A673 (cell line): ENCODE data around the gene FBXO34. TPM values are rescaled to one million over a fixed set of nuclear protein-coding genes. Genes with fewer than 3 reads are reported as not detected.
A peak's percentile ranks its signal among the peaks of the same experiment; 100 is the strongest.

ENCODE experiments used
- BruUV-seq: library from RNA; stranded (reverse); fragments of 400-500 nt; replicated peaks from 2 replicates; lab custom pipeline; 2021; lab: Mats Ljungman, UMichigan
- CTCF ChIA-PET: fragments of 300-600 bp; sonication (Branson Sonifier 250); formaldehyde crosslinking; loops from one replicate; lab custom pipeline; 2022; ENCODE audit warnings: antibody characterized with exemption; lab: Charles Lee
- POLR2A ChIA-PET: fragments of 300-600 bp; sonication (Branson Sonifier 250); formaldehyde crosslinking; loops from one replicate; lab custom pipeline; 2022; ENCODE audit warnings: antibody characterized with exemption; ENCODE audit not compliant: low non-redundant PET; lab: Charles Lee
- DNase-seq: peaks from one replicate; pipeline ENCODE4 v3.0.0-alpha.2; 2015; ENCODE audit warnings: low spot score
- H3K27ac ChIP-seq: fragments of 200-600 bp; sonication (generic); 2 replicates; pipeline ENCODE4 v1.5.1; 2016; ENCODE audit warnings: mixed run types, low read depth, mild to moderate bottlenecking, mixed read lengths, antibody characterized with exemption, low read length; ENCODE audit not compliant: poor library complexity, severe bottlenecking
- H3K27me3 ChIP-seq: fragments of 200-600 bp; sonication (generic); replicated peaks from 2 replicates; pipeline ENCODE4 v1.6.1; 2017; ENCODE audit warnings: mixed run types, low read depth, mild to moderate bottlenecking, mixed read lengths, antibody characterized with exemption, low read length; ENCODE audit not compliant: insufficient read depth, poor library complexity
- H3K36me3 ChIP-seq: fragments of 200-600 bp; sonication (generic); 2 replicates; pipeline ENCODE4 v1.6.1; 2016; ENCODE audit warnings: mixed run types, mild to moderate bottlenecking, mixed read lengths, antibody characterized with exemption, low read length; ENCODE audit not compliant: insufficient read depth, poor library complexity, severe bottlenecking
- H3K4me1 ChIP-seq: fragments of 200-600 bp; sonication (generic); 2 replicates; pipeline ENCODE4 v1.6.1; 2017; ENCODE audit warnings: mixed run types, mild to moderate bottlenecking, mixed read lengths, antibody characterized with exemption, low read length; ENCODE audit not compliant: insufficient read depth, poor library complexity, severe bottlenecking
- H3K4me3 ChIP-seq: fragments of 200-600 bp; sonication (generic); 2 replicates; pipeline ENCODE4 v1.5.1; 2016; ENCODE audit warnings: low read depth, mixed run types, mild to moderate bottlenecking, mixed read lengths, low read length; ENCODE audit not compliant: poor library complexity, severe bottlenecking
- H3K9me3 ChIP-seq: fragments of 200-600 bp; sonication (generic); 2 replicates; pipeline ENCODE4 v1.6.1; 2016; ENCODE audit warnings: mixed run types, low read depth, mild to moderate bottlenecking, mixed read lengths, antibody characterized with exemption, low read length; ENCODE audit not compliant: poor library complexity, severe bottlenecking
- CTCF ChIP-seq: fragments of 300-800, 200-600 bp; sonication (generic); conservative IDR thresholded peaks from 2 replicates; pipeline ENCODE4 v1.5.1; 2017; ENCODE audit warnings: low read depth, mild to moderate bottlenecking, antibody characterized with exemption, low read length, moderate library complexity, mixed read lengths
- EZH2 ChIP-seq: fragments of 200-600 bp; sonication (generic); IDR thresholded peaks from 2 replicates; pipeline ENCODE4 v1.6.1; 2017; ENCODE audit warnings: borderline replicate concordance, low read depth, mild to moderate bottlenecking, mixed read lengths, antibody characterized with exemption, low read length; ENCODE audit not compliant: poor library complexity, severe bottlenecking
- intact Hi-C: fragments of 100-400 bp; cut with micrococcal nuclease; formaldehyde crosslinking; loops from one replicate; pipeline ENCODE4 v1.10.0; 2022; ENCODE audit not compliant: unreplicated experiment
- total RNA-seq: library from RNA; stranded (reverse); gene quantifications from 2 replicates; pipeline ENCODE4 v1.2.3, GENCODE V29; 2021

Gene FBXO34
- total RNA-seq, 1 experiment from 2014 or later = 20.9 TPM

- DNase-seq = no peak
- Histone ChIP-seq H3K27me3 (no peaks in the 10 kb centered on the region), H3K4me3 (peak overlapping the region; percentile 94), H3K9me3 (no peaks in the 10 kb centered on the region), H3K36me3 (no peaks in the 10 kb centered on the region), H3K4me1 (peaks cover 29% of the 10 kb centered on the region), H3K27ac (peak overlapping the region; percentile 89)
- CTCF ChIA-PET = interaction anchor here (0.7 to 1.1 kb wide), 2 partner anchors 71 to 82 kb away, joined by 5 to 9 read pairs; no protein-coding TSS in a partner anchor
- intact Hi-C loops = no loop called here
- TF ChIP-seq CTCF (no peak), EZH2 (no peak)
- no TSS peak for BruUV-seq
- POLR2A ChIA-PET = no interaction called here
Measured at GRCh38 chr14:55272387-55272786, 1.2 kb downstream of the FBXO34 start.

GRCh38 chr14:55272922-55273321 is 1.7 kb downstream of the FBXO34 start:
- no peaks in the 10 kb centered on the region for H3K36me3 ChIP-seq
- ChIA-PET CTCF (interaction anchor here (0.7 kb wide), 1 partner anchor 71 kb away, joined by 9 read pairs; no protein-coding TSS in a partner anchor), POLR2A (no interaction called here)
- TSS peak; percentile 48 for BruUV-seq
- no peak for TF ChIP-seq EZH2
- TF ChIP-seq CTCF = no peak
- H3K4me3 ChIP-seq = peak overlapping the region; percentile 94
- no peaks in the 10 kb centered on the region for H3K9me3 ChIP-seq
- H3K4me1 ChIP-seq = peaks cover 34% of the 10 kb centered on the region
- H3K27me3 ChIP-seq = no peaks in the 10 kb centered on the region
- DNase-seq = no peak
- no peak overlapping the region for H3K27ac ChIP-seq
- intact Hi-C loops = no loop called here

GRCh38 chr14:55274146-55274545 is 2.9 kb downstream of the FBXO34 start:
- no peak overlapping the region for H3K27ac ChIP-seq
- CTCF ChIA-PET = no interaction called here
- no peaks in the 10 kb centered on the region for H3K9me3 ChIP-seq
- H3K4me3 ChIP-seq = no peak overlapping the region
- H3K27me3 ChIP-seq = no peaks in the 10 kb centered on the region
- BruUV-seq = no TSS peak
- no peaks in the 10 kb centered on the region for H3K36me3 ChIP-seq
- DNase-seq = no peak
- TF ChIP-seq EZH2 (no peak), CTCF (no peak)
- H3K4me1 ChIP-seq = peaks cover 42% of the 10 kb centered on the region
- POLR2A ChIA-PET = no interaction called here
- intact Hi-C loops = no loop called here
